8988T (cell line): ENCODE measurements around the gene GALNTL6.
"Not testable (repeated sequence)": the region's sequence is repeated elsewhere in the genome, so short reads cannot be mapped to it uniquely, and the experiment has no call there.

Experiments used
- DNase-seq: peaks from one replicate; pipeline ENCODE4 v3.0.0; 2011

The GALNTL6 gene

DNA sequence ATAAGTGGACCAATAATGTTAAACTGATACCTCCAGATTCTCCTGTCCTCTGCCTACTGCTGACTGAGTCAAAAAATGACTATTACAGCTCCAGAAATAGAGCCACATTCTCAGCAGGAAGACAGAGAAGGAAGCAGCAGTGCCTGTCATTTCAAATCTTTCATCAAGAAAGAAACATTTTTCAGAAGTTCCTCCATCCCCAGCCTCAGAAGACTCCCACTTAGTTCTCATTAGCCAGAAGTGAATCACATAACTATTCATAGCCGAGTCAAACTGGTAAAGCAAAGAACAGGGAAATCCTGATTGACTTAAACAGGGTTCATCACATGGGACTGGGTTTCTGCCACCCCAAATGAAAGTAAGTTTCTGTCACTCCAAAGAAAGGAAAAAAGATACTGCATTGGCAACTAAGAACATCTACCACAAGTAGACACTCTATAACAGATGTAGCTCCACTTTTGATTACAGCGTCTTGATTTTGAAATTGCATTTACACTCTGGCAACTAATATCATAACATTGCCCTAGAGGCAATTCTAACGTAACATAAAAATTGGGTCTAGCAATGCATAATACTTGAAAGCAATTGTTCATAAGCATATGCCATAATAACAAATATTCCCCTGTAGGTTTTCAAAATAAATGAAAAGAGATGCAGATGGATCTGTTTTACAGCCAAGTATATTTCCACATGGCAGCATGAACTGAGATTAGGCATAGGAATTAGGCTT lies 599.8 kb downstream of the GALNTL6 start:
- no peak for DNase-seq

DNA sequence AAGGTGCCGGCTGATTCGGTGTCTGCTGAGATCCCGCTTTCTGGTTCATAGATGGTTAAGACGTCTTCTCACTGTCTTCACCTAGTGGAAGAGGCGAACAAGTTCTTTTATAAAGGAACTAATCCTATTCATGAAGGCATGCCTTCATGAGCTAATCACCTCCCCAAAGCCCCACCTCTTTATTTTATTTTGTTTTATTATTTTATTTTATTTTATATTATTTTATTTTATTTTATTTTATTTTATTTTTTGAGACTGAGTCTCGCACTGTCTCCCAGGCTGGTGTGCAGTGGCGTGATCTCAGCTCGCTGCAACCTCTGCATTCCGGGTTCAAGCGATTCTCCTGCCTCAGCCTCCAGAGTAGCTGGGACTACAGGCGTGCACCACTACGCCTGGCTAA lies 615.8 kb downstream of the GALNTL6 start:
- DNase-seq = not testable (repeated sequence)

DNA sequence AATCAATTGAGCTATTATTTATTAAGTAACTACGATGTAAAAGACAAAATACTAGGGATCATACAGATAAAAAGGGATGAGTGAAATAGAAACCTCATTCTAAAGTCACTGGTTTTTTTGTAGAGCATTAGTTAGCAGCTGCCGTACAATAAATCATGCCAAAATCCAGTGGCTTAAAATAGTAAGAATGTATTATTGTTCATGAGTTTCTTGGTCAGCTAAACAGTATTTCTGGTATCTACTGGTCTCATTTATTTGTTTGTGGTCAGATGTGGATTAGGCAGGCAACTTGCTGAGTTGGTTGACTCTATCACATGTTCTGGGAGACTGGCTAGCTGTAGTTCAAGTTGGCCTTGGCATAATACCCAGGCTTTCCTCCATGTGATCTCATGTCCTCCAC lies 667.3 kb downstream of the GALNTL6 start:
- no peak for DNase-seq

DNA sequence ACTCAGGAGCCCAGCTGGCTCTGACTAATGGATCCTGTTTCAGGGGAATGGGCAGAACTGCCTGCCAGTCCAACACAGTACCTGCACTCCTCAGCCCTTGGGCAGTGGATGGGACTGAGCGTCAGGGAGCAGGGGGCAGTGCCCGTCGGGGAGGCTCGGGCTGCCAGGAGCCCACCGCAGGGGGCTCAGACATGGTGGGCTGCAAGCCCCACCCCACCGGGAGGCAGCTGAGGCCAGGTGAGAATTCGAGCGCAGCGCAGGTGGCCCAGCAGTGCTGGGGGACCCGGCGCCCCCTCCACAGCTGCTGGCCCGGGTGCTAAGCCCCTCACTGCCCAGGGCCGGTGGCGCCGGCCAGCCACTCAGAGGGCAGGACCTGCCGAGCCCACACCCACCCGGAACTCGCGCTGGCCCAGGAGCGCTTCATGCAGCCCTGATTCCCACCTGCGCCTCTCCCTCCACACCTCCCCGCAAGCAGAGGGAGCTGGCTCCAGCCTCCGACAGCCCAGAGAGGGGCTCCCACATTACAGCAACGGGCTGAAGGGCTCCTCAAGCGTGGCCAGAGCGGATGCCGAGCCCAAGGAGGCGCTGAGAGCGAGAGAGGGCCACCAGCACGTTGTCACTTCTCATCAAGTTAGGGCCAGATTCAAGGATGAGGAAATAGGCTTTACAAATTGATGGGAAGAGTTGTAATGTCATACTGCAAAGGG lies 668.8 kb downstream of the GALNTL6 start:
- DNase-seq = no peak

DNA sequence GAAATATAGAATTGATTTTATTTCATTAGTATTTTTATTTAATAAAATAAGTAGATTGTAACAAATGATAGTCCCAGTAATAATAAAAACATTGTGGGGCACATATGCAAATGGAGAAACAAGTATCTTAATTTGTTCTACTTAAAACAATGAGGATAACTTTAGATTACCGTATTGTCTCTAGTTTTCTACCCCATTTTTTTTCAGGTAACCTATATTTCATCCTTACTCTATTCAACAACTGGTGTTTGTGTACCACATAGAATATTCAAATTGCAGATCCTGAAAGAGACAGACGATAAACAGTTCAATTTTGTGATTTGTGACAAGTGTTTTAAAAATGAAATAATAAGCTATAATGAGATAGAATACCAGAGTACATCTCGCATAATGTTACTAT lies 671.8 kb downstream of the GALNTL6 start:
- no peak for DNase-seq

DNA sequence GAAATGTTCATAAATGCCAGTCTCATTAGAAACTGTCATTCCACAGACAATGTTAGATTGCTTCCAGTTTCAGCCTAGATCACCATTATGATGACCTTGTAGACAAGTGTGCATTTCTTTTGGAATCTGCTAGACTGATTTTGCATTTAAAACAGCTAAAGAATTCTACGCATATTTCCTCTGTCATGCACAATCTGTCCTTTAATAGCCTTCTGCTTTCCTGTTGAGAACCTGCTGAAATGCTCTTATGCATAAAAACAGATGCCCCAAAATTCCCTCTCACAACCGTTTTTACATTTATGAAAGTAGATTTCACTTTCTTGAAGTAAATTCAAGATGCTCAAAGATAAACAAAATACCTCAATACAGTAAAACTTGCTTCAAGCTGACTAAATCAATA lies 673.3 kb downstream of the GALNTL6 start:
- no peak for DNase-seq

DNA sequence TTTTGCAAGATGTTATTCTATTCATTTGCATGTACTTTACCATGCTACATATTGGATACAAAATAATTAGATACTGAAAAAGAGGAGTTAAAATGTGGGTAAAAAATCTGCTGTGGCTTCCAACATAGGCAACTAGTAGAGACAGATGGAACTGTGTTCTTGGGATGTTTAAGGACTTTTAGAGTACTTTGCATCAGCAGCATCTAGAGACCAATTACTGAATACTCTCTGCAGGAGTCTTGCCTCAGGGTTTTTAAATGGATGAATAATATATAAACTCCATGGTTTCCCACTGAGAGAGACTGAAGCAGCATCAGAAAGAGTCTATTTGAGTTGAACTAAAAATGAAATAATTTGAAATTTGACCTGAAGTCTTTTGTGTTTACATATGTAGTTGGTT lies 676.7 kb downstream of the GALNTL6 start:
- no peak for DNase-seq

DNA sequence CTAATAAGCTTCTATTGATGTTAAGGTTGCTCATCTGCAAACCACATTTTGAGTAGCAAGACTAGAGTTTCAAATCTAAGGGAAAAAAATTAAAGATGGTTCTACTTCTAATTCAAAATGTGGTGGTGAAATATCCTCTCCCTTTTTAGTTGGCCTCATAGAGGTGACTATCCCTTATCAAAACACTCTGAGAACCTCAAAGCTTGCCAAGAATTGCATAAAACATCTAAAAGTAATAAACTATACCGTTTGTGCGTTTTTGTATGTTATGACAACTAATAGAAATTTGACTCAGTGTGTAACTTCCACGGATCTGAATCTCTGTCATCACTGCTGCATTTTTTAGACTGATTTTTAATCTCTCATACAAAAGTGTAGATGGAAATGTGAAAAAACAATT lies 682.6 kb downstream of the GALNTL6 start:
- DNase-seq = no peak

DNA sequence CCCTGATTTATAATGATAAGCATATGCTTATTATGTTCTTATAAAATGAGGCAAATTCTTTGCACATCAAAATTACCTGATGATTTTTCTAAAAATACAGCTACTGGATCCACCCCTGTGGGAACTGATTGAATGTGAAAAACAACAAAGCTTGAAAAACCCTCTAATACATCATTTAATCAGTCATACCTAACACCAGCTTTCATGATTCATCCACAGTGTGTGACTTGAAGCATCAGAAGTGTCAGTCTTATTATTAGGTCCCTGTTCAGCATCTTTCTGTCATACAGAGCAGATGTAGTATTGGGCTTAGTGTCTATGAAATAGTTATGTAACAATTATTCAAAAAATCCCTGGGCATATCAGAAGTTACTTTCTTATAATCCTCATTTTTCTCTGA lies 684.1 kb downstream of the GALNTL6 start:
- DNase-seq = no peak

DNA sequence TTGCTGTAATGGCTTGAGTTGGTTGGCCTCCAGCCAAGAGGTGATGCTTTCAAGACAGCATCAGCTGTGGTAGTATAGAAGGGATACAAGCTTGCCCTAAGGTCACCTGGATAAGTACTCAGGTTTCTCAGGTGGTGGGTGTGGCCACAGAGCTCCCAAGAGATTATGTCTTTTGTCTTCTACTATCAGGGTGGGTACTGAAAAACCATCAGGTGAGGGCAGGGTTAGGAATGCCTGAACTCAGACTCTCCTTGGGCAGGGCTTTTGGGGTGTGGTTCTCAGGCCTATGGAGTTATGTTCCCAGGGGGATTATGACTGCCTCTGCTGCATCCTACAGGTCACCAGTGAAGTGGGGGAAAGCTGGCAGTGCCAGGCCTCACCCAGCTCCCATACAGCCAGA lies 700.8 kb downstream of the GALNTL6 start:
- DNase-seq = no peak

DNA sequence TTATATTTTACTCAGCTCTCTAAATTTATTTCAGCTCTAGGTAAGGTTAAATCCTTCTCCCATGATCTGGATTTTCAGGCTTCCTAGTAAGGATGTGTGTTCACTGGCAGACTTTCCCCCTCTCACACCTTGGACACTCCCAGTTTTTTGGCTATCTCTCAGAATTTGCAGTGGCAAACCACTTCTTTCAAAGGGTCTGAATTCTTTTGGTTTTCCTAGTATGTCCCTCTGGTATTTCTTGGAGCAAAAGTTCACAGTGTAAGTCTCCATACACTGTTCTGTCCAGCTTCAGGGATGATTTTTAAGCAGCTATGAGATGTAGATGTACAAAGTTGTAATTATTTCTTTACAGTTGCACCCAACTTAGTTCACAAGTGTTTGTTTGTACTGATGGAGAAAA lies 701.6 kb downstream of the GALNTL6 start:
- no peak for DNase-seq

DNA sequence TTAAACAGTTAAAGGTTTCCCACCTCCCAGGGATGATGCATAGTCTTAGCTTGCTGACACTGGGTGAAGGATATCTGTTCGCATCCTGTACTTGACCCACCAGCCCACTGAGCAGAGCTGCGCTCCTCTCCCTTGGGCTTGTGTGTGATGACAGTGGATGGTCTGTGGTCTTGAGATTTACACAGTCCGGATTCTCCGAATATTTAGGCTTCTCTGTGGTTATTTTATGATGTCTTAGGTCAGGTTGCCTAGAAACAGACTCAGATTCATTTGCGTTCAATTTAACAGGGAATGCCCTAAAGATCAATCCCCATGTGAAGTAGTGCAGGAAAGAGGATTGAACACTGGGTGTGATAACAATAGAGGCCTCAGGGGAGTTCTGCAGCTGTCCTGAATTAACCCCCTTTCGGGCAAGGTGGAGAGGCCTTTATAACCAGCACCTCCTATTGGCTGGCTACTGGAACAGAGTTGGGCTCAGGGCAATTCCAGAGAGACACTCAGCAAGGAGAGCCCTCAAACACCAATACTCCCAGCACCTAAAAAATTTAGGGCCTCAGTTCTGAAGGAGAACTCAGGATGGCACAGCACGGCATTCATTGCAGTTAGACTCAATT lies 702.2 kb downstream of the GALNTL6 start:
- DNase-seq = no peak

DNA sequence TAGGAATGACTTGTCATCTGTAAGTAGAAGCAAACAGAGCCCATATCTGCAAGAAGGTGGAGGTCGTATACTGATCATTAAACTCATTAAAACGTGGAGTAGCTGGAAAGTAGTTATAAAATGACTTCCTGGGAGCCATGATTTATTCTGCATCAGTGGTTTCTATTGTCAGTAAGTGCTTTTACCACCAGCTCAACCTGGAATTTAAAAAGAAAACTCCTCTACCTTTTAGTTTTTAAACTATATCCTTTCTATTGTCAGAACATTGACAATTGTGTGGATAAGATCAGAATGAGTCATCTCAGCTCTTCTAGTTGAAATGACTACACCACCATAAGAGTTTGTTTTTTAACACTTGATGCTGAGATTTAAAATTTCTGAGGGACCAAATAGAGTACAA lies 704.2 kb downstream of the GALNTL6 start:
- no peak for DNase-seq

DNA sequence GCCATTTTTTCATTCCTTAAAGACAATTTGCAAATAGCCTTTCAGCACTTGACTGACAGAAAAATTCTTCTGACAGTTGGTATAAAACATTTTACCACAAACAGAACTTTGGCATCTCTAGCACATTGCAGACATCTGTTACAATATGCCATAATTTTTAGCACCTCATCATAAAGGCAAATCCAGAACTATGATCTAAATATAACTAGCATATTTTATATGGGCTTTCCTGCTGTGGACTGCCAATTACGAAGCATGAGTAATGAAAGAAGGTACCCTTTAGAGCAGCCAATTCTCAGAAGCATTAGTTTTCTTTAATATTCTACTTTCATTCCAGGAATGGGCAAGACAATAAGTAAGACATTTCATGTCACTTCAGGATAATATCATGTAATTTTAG lies 708.0 kb downstream of the GALNTL6 start:
- DNase-seq = no peak

DNA sequence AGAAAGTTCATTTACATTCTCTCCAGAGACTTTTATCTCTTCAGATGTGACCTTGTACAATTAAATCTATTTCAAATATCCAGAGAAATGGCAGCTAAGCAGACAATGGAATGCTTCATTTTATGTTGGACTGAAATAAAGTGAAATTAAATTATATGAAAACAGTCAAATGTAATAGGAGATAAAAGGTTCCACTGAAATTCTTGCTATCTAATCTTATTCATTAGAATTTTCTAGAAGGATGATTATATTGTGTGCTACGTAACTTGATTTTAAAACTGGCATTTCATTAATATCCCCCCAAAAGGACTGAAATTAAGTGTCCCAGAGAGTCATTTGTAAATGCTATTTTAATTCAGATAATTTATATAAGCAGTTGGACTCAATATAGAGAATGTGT lies 708.5 kb downstream of the GALNTL6 start:
- no peak for DNase-seq

DNA sequence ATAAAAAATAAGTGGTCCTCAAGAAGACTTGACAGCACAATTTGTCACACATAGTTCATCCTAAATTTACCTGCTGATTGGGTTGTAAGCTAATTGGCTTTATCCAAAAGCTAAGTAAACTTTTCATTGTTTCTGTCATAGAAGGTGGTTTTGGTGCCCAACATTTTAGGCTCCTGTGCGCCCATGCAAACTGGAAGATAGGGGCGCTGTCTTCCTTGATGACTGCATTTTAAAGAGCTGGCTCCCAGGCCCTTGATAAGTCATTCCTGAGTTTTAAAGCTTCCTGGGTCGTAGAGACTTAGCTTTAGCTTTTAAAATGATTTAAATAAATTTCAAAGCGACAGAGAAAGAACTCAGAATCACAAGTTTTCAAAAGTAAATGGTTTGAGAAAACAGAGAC lies 730.0 kb downstream of the GALNTL6 start:
- no peak for DNase-seq

DNA sequence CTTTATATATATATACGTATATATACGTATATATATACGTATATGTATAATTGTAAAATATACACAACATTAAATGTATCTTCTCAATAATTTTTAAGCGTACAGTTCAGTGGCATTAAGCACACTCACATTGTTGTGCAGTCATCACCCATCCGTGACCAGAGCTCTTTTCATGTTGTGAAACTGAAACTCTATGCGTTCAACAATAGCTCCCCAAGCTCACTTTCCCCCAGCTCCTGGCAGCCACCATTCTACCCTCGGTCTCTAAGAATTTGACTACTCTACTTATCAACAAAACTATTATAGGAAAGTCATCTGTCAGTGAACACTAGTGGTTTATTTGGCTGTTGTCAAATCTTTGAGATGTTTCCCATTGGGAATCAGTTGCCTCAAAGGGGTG lies 733.6 kb downstream of the GALNTL6 start:
- no peak for DNase-seq

DNA sequence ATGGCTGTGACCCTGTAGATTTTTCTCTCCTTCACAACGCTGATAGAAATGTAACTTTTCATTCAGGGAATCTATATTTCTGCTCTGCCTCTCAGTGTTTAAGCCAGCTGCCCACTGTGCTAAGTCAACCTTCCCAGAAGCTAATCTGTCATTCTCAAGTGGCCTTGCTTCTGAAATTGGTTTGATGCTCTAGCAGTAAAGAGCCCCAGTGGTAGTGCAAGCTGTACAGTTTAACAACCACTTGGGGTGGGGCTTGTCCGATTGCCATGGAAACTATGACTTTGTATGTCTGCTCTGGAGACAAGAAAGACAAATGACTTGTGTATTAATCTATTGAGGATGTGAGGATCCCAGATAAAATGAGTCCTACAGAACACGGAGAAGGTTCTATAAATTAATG lies 734.5 kb downstream of the GALNTL6 start:
- no peak for DNase-seq

DNA sequence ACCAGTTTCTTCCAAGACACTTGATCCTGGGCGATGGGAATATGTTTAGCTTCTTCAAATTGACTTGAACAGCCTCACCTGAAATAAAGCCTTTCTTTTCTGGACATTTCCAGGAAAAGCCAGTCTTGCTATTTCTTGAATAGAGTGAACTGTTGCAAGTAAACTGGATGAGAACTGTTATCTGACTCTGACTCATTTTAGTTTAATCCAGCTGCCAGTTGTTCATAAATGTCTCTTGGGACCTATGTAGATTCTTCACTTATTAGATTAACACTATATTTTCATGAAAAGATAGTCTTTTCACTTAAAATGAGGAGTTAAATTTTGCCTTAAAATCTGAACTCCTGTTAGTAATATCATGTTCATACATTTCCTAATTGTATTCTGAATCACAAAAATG lies 740.0 kb downstream of the GALNTL6 start:
- DNase-seq = no peak

DNA sequence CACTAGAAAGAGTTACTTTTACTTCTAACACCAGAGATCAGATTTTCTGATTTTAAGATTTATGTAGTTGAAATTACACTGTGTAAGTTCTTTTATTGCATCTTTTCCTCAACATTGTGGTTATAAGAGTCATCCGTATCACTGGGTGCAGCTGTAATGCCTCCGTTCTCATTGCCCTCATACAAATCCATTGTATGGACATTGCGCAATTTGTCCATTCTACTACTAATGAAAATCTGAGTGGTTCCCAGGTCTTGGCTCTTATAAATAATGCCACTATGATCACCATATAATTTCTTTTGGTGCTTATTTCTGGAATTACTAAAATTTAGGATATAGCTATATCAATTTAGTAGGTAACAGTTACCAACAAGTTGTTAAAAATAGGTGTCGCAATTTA lies 741.4 kb downstream of the GALNTL6 start:
- DNase-seq = no peak

DNA sequence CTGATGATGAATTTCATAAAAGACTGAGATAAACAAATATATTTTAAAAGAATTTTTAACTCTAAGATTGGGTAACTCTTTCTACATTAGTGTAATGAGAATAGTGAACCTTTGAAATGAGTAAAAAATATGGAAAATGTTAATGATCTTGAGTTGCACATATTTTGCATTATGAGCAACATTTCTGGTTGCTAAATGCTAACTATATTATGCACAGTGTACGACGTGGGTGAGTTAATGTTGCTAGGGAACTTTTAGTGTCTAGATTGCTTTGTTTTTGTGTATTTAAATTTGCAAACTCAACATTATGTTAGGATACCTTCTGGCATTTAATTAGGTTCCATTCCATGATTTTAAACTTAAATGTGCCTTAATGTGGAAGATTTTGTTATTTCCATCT lies 742.5 kb downstream of the GALNTL6 start:
- no peak for DNase-seq

DNA sequence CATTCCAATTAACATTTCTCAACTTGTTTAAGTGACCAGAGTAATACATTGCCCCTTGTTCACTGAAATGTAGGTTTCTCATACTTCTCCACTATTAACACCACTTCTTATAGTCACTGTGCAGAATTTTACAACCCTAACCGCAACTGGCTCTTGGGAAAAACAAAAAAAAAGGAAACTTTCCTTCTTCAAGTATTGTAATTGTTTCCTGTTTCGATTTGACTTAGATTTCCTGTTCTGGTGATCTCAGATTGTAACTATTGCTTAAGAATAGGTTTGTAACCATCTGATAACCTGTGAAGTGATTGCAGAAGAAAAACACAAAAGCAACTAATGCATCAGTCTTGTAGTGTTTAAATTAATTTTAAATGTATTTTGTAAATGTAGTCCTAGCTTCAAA lies 760.7 kb downstream of the GALNTL6 start:
- DNase-seq = no peak

DNA sequence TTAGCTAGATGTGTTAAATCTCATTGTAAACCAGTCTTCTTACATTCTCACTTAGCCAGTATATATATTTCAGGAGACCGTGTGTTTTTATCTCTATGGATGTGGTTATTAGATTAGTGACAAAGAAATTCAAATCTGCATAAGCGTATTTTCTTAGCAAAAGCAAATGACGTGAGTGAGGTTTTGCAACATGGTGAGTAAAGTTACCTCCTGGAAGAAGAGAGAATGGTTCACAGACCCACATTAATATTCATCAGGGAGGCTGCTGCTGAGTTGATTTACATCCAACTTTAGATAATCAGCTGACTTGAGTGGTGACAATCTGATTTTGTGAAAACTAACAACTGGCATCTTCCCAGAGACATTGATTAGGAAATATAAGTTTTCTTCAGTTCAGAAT lies 765.5 kb downstream of the GALNTL6 start:
- no peak for DNase-seq

DNA sequence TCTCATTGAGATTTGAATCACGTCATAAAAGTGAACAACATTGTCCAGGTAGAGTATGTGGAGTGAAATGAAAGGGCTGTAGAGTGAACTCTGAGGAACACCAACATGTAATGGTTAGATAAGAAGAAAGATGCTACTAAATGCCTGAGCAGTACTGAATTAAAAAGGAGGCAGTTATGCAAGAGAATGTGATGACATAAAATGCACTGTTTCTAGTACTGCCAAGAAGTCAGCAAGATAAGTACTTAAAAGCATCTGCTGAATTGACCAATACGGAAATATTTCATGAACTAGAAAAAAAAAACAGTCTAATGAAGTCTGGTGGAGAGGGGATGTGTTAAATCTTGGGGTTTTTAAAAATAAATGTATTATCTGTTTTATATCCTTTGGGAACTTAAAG lies 771.6 kb downstream of the GALNTL6 start:
- DNase-seq = no peak

DNA sequence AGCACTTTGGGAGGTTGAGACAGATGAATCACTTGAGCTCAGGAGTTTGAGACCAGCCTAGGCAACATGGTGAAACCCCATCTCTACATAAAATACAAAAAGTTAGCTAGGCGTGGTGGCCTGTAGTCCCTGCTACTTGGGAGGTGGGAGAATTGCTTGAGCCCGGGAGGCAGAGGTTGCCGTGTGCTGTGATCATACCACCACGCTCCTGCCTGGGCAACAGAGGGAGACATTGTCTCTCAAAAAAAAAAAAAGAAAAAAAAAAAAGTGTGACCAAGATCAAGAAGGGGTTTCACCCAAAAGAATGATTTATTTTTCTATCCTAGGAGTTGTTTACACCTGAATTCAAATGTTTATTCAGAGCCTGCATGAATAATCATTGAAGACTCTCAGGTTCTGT lies 783.0 kb downstream of the GALNTL6 start:
- DNase-seq = no peak
